ENCODE results near the gene CA10. TPM values are rescaled to one million over a fixed set of nuclear protein-coding genes. Genes with fewer than 3 reads are reported as not detected.

Gene CA10
- total RNA-seq, 1 donor from 2014 or later: not detected

DNA sequence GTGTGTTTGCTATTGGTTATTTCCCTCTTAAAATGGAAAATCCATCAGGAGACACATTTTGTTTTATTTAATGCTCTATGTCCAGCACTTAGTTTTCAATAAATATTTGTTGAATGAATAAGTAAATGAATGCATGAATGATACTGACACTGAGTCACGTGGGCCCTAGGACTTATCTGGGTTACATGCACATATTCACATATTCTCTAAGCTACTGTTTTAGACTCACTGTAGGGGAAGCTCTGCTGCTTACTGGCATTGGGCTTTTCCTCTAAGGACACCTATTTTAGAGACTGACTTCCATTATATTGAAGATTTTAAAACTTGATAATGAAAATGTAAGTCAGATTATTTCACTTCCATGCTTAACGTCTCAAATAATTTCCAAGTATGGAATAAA is 571.0 kb downstream of the CA10 start:
- H3K27me3 Mint-ChIP-seq: no peaks in the 10 kb centered on the region
- H3K9me3 Mint-ChIP-seq: peaks cover 13% of the 10 kb centered on the region
- no peaks in the 10 kb centered on the region for H3K36me3 Mint-ChIP-seq (ENCODE audit: low read depth)
- no peak for DNase-seq
- H3K4me1 Mint-ChIP-seq: no peaks in the 10 kb centered on the region
- intact Hi-C loops (cut with micrococcal nuclease): no loop called here
- H3K4me3 Mint-ChIP-seq: no peak overlapping the region
- no peak overlapping the region for H3K27ac Mint-ChIP-seq

DNA sequence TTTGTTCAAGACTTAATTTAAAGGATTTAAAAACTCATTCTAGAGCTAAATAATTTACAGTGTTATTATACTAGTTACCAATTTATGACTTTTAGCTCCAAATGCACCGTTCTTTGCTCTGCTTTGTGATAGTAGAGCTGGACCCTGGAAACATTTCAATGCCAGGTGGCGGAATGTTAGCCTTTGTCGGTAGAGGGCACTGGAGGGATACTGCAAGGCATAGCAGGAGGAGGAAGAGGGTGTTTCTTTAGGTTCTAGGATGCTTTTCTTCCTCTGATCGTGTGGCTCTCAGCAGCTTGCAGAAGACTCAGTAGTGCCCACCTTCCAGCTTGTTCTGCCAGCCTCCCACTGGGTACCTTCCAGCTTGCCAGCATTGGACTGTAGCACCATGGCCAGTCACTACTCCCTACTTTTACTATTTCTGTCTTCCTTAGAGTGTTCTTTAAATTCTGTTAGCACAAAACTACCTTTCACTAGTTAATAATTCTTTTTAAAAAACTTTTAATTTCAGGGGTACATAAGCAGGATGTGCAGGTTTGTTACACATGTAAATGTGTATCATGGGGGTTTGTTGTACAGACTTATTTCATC is 572.9 kb downstream of the CA10 start:
- intact Hi-C loops (cut with micrococcal nuclease): no loop called here
- no peak for DNase-seq
- Mint-ChIP-seq H3K9me3 (peaks cover 13% of the 10 kb centered on the region), H3K4me1 (no peaks in the 10 kb centered on the region), H3K4me3 (no peak overlapping the region), H3K27ac (no peak overlapping the region), H3K36me3 (ENCODE audit: low read depth) (no peaks in the 10 kb centered on the region), H3K27me3 (no peaks in the 10 kb centered on the region)

DNA sequence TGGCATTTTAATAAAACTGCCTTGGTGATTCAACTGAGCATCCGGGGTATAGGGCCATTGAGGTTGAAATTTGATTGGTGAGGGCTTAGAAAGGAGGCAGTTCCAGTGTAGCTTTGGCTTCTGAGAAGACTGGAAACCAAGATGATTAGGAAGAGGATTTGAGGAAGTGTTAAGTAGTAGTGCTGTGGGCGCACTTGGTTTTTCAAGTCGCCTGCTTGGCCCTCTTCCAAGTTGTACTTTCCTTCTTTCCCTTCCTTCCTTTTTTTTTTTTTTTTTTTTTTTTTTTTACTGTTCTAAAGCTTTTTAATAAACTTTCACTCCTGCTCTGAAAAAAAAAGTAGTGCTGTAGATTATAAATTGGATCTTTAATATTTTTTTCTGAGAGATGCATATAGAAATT is 577.6 kb downstream of the CA10 start:
- Mint-ChIP-seq H3K36me3 (ENCODE audit: low read depth) (no peaks in the 10 kb centered on the region), H3K27me3 (peaks cover 3% of the 10 kb centered on the region), H3K4me1 (no peaks in the 10 kb centered on the region), H3K27ac (no peak overlapping the region), H3K9me3 (peaks cover 5% of the 10 kb centered on the region), H3K4me3 (no peak overlapping the region)
- intact Hi-C loops (cut with micrococcal nuclease): no loop called here
- no peak for DNase-seq
